Cardiac muscle cell (in vitro differentiated cells and primary cell): ENCODE data around the gene IL32. TPM values are rescaled to one million over a fixed set of nuclear protein-coding genes. Genes with fewer than 3 reads are reported as not detected.

ENCODE experiments used
- DNase-seq, 2 donors: peaks; one replicate each; pipeline versions ENCODE4 v3.0.0 to v3.0.0-alpha.2; 2010 to 2017; ENCODE audit warnings: low read depth in 1 of 2, low spot score in 1 of 2
- H3K27ac ChIP-seq: fragments of 200-600 bp; sonication (generic); 2 replicates; pipeline ENCODE4 v1.5.1; 2016
- H3K27me3 ChIP-seq: fragments of 200-600 bp; sonication (generic); 2 replicates; pipeline ENCODE4 v1.6.0; 2016; ENCODE audit warnings: control low read depth
- H3K36me3 ChIP-seq: fragments of 200-600 bp; sonication (generic); 2 replicates; pipeline ENCODE4 v1.5.1; 2016; ENCODE audit warnings: control low read depth
- H3K4me1 ChIP-seq: fragments of 200-600 bp; sonication (generic); 2 replicates; pipeline ENCODE4 v1.8.1; 2017; ENCODE audit warnings: low read depth, mild to moderate bottlenecking, mixed run types
- H3K4me3 ChIP-seq: fragments of 200-600 bp; sonication (generic); 2 replicates; pipeline ENCODE4 v1.5.1; 2016; ENCODE audit warnings: mild to moderate bottlenecking
- H3K9me3 ChIP-seq: fragments of 200-600 bp; sonication (generic); 2 replicates; pipeline ENCODE4 v1.5.1; 2017; ENCODE audit warnings: low read depth, mild to moderate bottlenecking, control low read depth
- CTCF ChIP-seq: IDR thresholded peaks from 2 replicates; pipeline ENCODE4 v1.5.1; 2012; ENCODE audit warnings: low read depth, mild to moderate bottlenecking, low read length
- polyA plus RNA-seq: library from polyadenylated mRNA; unstranded; fragments of >200 nt; fragmentation: Nextera tagmentation; extraction: Ambion mirVana; gene quantifications from 2 replicates; pipeline ENCODE4 v1.2.1, GENCODE V29; 2016
- total RNA-seq: library from RNA; depleted of rRNA; stranded (reverse); fragments of >200 nt; gene quantifications from 2 replicates; pipeline ENCODE4 v1.2.3, GENCODE V29; 2016

The IL32 gene
- total and polyA plus RNA-seq, 2 experiments from 2014 or later: 0.35 to 0.66 TPM

GRCh38 chr16:3084491-3084890 is 19.1 kb downstream of the IL32 start:
- TF ChIP-seq CTCF: no peak
- Histone ChIP-seq H3K9me3 (no peaks in the 10 kb centered on the region), H3K4me3 (no peak overlapping the region), H3K27me3 (no peaks in the 10 kb centered on the region), H3K27ac (no peak overlapping the region), H3K36me3 (no peaks in the 10 kb centered on the region), H3K4me1 (no peaks in the 10 kb centered on the region)
- no peak for DNase-seq

GRCh38 chr16:3084969-3085670 is 19.7 kb downstream of the IL32 start:
- Histone ChIP-seq H3K4me3 (no peak overlapping the region), H3K36me3 (no peaks in the 10 kb centered on the region), H3K9me3 (no peaks in the 10 kb centered on the region), H3K4me1 (no peaks in the 10 kb centered on the region), H3K27ac (no peak overlapping the region), H3K27me3 (no peaks in the 10 kb centered on the region)
- TF ChIP-seq CTCF: no peak
- no peak for DNase-seq

- Histone ChIP-seq H3K36me3 (no peaks in the 10 kb centered on the region), H3K9me3 (no peaks in the 10 kb centered on the region), H3K4me1 (no peaks in the 10 kb centered on the region), H3K4me3 (no peak overlapping the region), H3K27ac (no peak overlapping the region), H3K27me3 (no peaks in the 10 kb centered on the region)
- no peak for TF ChIP-seq CTCF
- DNase-seq: no peak
Observed at GRCh38 chr16:3085868-3086595, 20.6 kb downstream of the IL32 start.

- DNase-seq: peak in 1 of 2 donors; percentile 41
- no peaks in the 10 kb centered on the region for H3K27me3 ChIP-seq
- H3K27ac ChIP-seq: no peak overlapping the region
- H3K4me1 ChIP-seq: no peaks in the 10 kb centered on the region
- H3K36me3 ChIP-seq: no peaks in the 10 kb centered on the region
- H3K9me3 ChIP-seq: no peaks in the 10 kb centered on the region
- TF ChIP-seq CTCF: no peak
- no peak overlapping the region for H3K4me3 ChIP-seq
Observed at GRCh38 chr16:3086596-3087242, 21.3 kb downstream of the IL32 start.

- DNase-seq: peak; percentile 24 to 29
- H3K27me3 ChIP-seq: no peaks in the 10 kb centered on the region
- H3K27ac ChIP-seq: no peak overlapping the region
Observed at GRCh38 chr16:3087243-3088235, 22.1 kb downstream of the IL32 start.

More at GRCh38 chr16:3087243-3088235, 22.1 kb downstream of the IL32 start:
- no peaks in the 10 kb centered on the region for H3K36me3 ChIP-seq
- TF ChIP-seq CTCF: peak; percentile 46
- H3K9me3 ChIP-seq: no peaks in the 10 kb centered on the region
- H3K4me3 ChIP-seq: no peak overlapping the region
- H3K4me1 ChIP-seq: no peaks in the 10 kb centered on the region
